IgD-negative memory B cell (primary cell): ENCODE data around the gene LRBA. TPM values are rescaled to one million over a fixed set of nuclear protein-coding genes. Genes with fewer than 3 reads are reported as not detected.

Source experiments
- H3K27ac Mint-ChIP-seq, 3 donors: one replicate each; pipeline ENCODE4 v1.8.0; 2020 to 2022; ENCODE audit warnings: mild to moderate bottlenecking in 3 of 3, mixed read lengths in 3 of 3, moderate library complexity in 1 of 3
- H3K27me3 Mint-ChIP-seq: one replicate; pipeline ENCODE4 v1.8.0; 2021; ENCODE audit warnings: mixed read lengths
- H3K36me3 Mint-ChIP-seq: one replicate; pipeline ENCODE4 v1.8.0; 2020; ENCODE audit warnings: mild to moderate bottlenecking, mixed read lengths
- H3K4me1 Mint-ChIP-seq, 3 donors: one replicate each; pipeline ENCODE4 v1.8.0; 2020 to 2022; ENCODE audit warnings: mixed read lengths in 3 of 3, mild to moderate bottlenecking in 1 of 3
- H3K4me3 Mint-ChIP-seq, 4 donors: one replicate each; pipeline ENCODE4 v1.8.0; 2020 to 2022; ENCODE audit warnings: mild to moderate bottlenecking in 4 of 4, mixed read lengths in 4 of 4, moderate library complexity in 3 of 4
- H3K9me3 Mint-ChIP-seq, 3 donors: one replicate each; pipeline ENCODE4 v1.8.0; 2020 to 2021; ENCODE audit warnings: mixed read lengths in 3 of 3, mild to moderate bottlenecking in 1 of 3
- polyA plus RNA-seq: library from polyadenylated mRNA; unstranded; fragments of 300-500 nt; fragmentation: Illumina TruSeq; gene quantifications from one replicate; pipeline ENCODE4 v1.2.3, GENCODE V29; 2021

The LRBA gene
- polyA plus RNA-seq, 1 donor from 2014 or later = 15.3 TPM

- Mint-ChIP-seq H3K4me1 (no peaks in the 10 kb centered on the region), H3K4me3 (no peak overlapping the region), H3K27ac (no peak overlapping the region), H3K36me3 (peaks cover 8% of the 10 kb centered on the region), H3K27me3 (no peaks in the 10 kb centered on the region), H3K9me3 (no peaks in the 10 kb centered on the region)
These were observed 373.5 kb downstream of the LRBA start for GRCh38 chr4:150641612-150642011.

DNA sequence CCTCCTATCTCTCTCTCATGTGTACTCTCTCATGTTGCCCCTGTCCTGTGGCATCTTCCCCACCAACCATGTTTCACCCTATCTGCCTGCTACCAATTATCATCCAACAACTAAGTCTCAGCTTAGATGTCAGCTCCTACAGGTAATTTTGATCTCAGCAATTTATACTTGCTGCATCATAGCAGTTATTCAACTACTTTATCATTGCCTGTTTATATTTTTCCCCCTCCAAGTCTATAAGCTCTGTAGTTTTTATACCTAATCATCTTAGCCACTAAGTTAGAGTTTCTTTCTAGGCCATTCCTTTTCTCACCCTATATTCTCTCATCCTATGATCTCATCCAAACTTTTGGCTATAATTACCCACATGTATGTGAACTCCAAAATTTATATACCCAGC is 382.4 kb downstream of the LRBA start:
- Mint-ChIP-seq H3K4me3 (no peak overlapping the region), H3K27ac (no peak overlapping the region), H3K9me3 (peaks cover 5 to 6% (median 6%) of the 10 kb centered on the region in 3 donors), H3K4me1 (peaks cover 0 to 4% (median 1%) of the 10 kb centered on the region in 3 donors), H3K27me3 (no peaks in the 10 kb centered on the region), H3K36me3 (peaks cover 22% of the 10 kb centered on the region)

DNA sequence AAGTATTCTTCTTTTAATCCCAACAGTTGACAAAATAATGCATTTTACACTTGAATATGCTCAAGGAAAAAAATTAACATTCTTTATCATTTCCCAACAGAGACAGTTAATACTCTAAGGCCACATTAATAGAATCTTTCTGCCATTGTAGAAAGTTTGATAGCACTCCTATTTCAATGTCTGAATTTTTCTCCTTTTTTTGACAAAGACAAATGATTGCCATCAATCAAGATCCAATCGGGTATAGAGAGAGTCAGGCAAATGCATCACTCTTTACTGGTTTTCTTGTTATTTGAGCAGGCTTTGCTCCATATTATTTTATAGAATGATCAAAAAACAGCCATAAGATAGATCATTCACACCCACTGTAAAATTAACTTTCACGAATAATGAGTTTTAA is 387.0 kb downstream of the LRBA start:
- H3K27ac Mint-ChIP-seq = no peak overlapping the region
- H3K4me3 Mint-ChIP-seq = no peak overlapping the region
- H3K36me3 Mint-ChIP-seq = peaks cover 9% of the 10 kb centered on the region
- no peaks in the 10 kb centered on the region for H3K27me3 Mint-ChIP-seq
- H3K4me1 Mint-ChIP-seq = peaks cover 0 to 4% (median 1%) of the 10 kb centered on the region in 3 donors
- peaks cover 0 to 2% (median 1%) of the 10 kb centered on the region in 3 donors for H3K9me3 Mint-ChIP-seq

- Mint-ChIP-seq H3K27me3 (no peaks in the 10 kb centered on the region), H3K27ac (no peak overlapping the region), H3K4me3 (no peak overlapping the region), H3K4me1 (peaks cover 0 to 9% (median 3%) of the 10 kb centered on the region in 3 donors), H3K9me3 (peaks cover 0 to 8% (median 0%) of the 10 kb centered on the region in 3 donors), H3K36me3 (peaks cover 8% of the 10 kb centered on the region)
These were observed 390.1 kb downstream of the LRBA start for GRCh38 chr4:150625033-150625432.

- peaks cover 0 to 9% (median 5%) of the 10 kb centered on the region in 3 donors for H3K4me1 Mint-ChIP-seq
- no peak overlapping the region for H3K27ac Mint-ChIP-seq
- H3K36me3 Mint-ChIP-seq = peaks cover 8% of the 10 kb centered on the region
- no peak overlapping the region for H3K4me3 Mint-ChIP-seq
- no peaks in the 10 kb centered on the region for H3K27me3 Mint-ChIP-seq
- H3K9me3 Mint-ChIP-seq = peaks cover 0 to 8% (median 0%) of the 10 kb centered on the region in 3 donors
These were observed 391.0 kb downstream of the LRBA start for GRCh38 chr4:150624055-150624454.

- Mint-ChIP-seq H3K9me3 (peaks cover 0 to 8% (median 0%) of the 10 kb centered on the region in 3 donors), H3K27me3 (no peaks in the 10 kb centered on the region), H3K27ac (no peak overlapping the region), H3K36me3 (peaks cover 7% of the 10 kb centered on the region), H3K4me3 (no peak overlapping the region), H3K4me1 (peaks cover 0 to 9% (median 5%) of the 10 kb centered on the region in 3 donors)
These were observed 396.0 kb downstream of the LRBA start for GRCh38 chr4:150619042-150619441.

- Mint-ChIP-seq H3K36me3 (peaks cover 5% of the 10 kb centered on the region), H3K4me3 (no peak overlapping the region), H3K9me3 (no peaks in the 10 kb centered on the region), H3K27me3 (no peaks in the 10 kb centered on the region), H3K27ac (peak overlapping the region in 1 of 3 donors; percentile 85), H3K4me1 (peaks cover 0 to 2% (median 0%) of the 10 kb centered on the region in 3 donors)
These were observed 406.0 kb downstream of the LRBA start for GRCh38 chr4:150609131-150609530.

GRCh38 chr4:150600812-150601445 is 414.2 kb downstream of the LRBA start:
- Mint-ChIP-seq H3K36me3 (no peaks in the 10 kb centered on the region), H3K27ac (peak overlapping the region in 1 of 3 donors; percentile 50), H3K4me3 (no peak overlapping the region)

DNA sequence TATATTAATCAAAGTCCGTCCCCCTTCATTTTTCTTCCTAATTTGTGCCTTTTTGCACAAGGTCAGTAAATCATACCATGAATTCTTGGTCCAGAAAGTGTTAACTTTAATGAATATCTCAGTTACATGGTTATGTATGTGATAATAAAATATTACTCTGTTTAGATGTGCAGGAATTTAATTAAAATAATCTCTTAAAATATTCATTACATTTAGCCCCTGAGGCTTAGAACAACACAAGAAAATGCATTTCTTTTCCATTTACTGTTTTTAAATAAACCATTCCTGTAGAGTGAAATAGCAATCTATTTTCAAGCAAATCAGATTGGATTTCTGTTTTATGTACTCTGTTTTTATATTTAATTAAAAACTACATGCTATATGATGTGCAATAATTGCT is 415.5 kb downstream of the LRBA start:
- Mint-ChIP-seq H3K27me3 (no peaks in the 10 kb centered on the region), H3K4me3 (no peak overlapping the region), H3K4me1 (no peaks in the 10 kb centered on the region), H3K9me3 (no peaks in the 10 kb centered on the region), H3K36me3 (peaks cover 2% of the 10 kb centered on the region), H3K27ac (no peak overlapping the region)

More at GRCh38 chr4:150600812-150601445, 414.2 kb downstream of the LRBA start:
- H3K27me3 Mint-ChIP-seq = no peaks in the 10 kb centered on the region
- H3K4me1 Mint-ChIP-seq = no peaks in the 10 kb centered on the region
- no peaks in the 10 kb centered on the region for H3K9me3 Mint-ChIP-seq

DNA sequence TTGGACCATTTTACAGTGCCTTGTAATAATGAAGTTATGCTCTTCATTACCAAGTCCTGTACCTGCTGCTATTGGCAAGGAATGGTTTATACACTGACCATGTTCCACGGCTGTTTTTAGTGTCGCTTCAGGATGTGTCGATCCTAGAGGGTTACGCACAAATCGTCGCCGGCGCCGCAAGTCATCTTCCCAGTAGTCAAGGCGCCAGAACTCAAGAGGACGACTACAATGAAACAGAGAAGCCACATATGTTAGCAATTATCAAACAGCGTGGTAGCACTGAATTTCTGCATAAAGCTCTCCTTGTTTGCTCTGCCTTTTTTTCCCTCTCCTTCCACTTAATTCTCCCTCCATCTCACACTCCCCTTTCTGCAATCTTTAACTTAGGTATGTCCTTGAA is 416.2 kb downstream of the LRBA start:
- no peaks in the 10 kb centered on the region for H3K27me3 Mint-ChIP-seq
- no peaks in the 10 kb centered on the region for H3K4me1 Mint-ChIP-seq
- H3K9me3 Mint-ChIP-seq = no peaks in the 10 kb centered on the region
- H3K36me3 Mint-ChIP-seq = peaks cover 2% of the 10 kb centered on the region
- no peak overlapping the region for H3K27ac Mint-ChIP-seq
- H3K4me3 Mint-ChIP-seq = no peak overlapping the region

DNA sequence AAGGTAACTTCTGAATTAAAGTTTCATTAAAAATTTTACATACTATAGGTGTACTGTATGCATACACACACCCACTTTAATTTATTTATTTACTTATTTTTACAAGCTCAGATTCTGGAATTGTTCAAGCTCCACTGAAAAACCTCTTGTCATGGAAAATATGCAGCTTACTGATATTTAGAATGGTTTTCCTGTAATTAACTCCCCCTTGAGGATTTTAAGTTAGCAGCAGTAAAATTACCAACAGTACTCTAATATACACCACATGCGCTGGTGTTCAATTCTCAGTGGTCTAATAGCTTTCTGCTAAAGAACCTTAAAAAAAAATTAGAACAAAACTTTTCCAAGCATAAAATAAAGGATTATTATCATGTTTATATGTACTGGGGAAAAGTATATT is 421.1 kb downstream of the LRBA start:
- H3K27me3 Mint-ChIP-seq = no peaks in the 10 kb centered on the region
- no peak overlapping the region for H3K4me3 Mint-ChIP-seq
- no peaks in the 10 kb centered on the region for H3K9me3 Mint-ChIP-seq
- H3K4me1 Mint-ChIP-seq = no peaks in the 10 kb centered on the region
- H3K27ac Mint-ChIP-seq = no peak overlapping the region
- H3K36me3 Mint-ChIP-seq = peaks cover 6% of the 10 kb centered on the region

- peak overlapping the region in 1 of 3 donors; percentile 54 for H3K27ac Mint-ChIP-seq
- H3K36me3 Mint-ChIP-seq = peaks cover 6% of the 10 kb centered on the region
- no peaks in the 10 kb centered on the region for H3K4me1 Mint-ChIP-seq
- no peaks in the 10 kb centered on the region for H3K27me3 Mint-ChIP-seq
- H3K9me3 Mint-ChIP-seq = no peaks in the 10 kb centered on the region
- no peak overlapping the region for H3K4me3 Mint-ChIP-seq
These were observed 423.2 kb downstream of the LRBA start for GRCh38 chr4:150591904-150592303.

GRCh38 chr4:150591406-150591805 is 423.7 kb downstream of the LRBA start:
- Mint-ChIP-seq H3K9me3 (no peaks in the 10 kb centered on the region), H3K36me3 (peaks cover 6% of the 10 kb centered on the region), H3K27ac (peak overlapping the region in 1 of 3 donors; percentile 54), H3K4me1 (no peaks in the 10 kb centered on the region), H3K4me3 (no peak overlapping the region), H3K27me3 (no peaks in the 10 kb centered on the region)

GRCh38 chr4:150590631-150591030 is 424.5 kb downstream of the LRBA start:
- peak overlapping the region in 1 of 3 donors; percentile 22 for H3K27ac Mint-ChIP-seq
- no peak overlapping the region for H3K4me3 Mint-ChIP-seq
- H3K27me3 Mint-ChIP-seq = no peaks in the 10 kb centered on the region
- peaks cover 6% of the 10 kb centered on the region for H3K36me3 Mint-ChIP-seq
- H3K4me1 Mint-ChIP-seq = no peaks in the 10 kb centered on the region
- no peaks in the 10 kb centered on the region for H3K9me3 Mint-ChIP-seq

DNA sequence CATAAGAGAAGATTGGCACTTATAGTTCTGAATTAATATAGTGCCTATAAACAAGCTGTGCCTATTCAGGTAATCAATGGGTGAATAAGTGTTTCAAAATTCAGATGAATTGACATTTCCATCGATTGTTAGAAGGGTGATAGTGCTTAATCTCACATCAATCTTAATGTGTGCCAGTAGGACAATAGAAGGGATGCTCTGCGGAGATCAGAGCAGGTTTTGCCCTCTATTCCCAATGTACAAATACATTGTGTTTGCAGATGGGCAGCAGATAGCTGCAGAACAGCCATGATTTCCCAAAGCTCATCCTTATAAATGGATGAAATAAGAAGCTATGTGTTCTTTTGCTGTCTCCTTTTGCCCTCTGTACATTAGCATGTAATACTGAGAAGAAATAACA is 425.9 kb downstream of the LRBA start:
- no peaks in the 10 kb centered on the region for H3K27me3 Mint-ChIP-seq
- no peak overlapping the region for H3K27ac Mint-ChIP-seq
- H3K4me3 Mint-ChIP-seq = no peak overlapping the region
- no peaks in the 10 kb centered on the region for H3K4me1 Mint-ChIP-seq
- H3K9me3 Mint-ChIP-seq = no peaks in the 10 kb centered on the region
- H3K36me3 Mint-ChIP-seq = peaks cover 11% of the 10 kb centered on the region

DNA sequence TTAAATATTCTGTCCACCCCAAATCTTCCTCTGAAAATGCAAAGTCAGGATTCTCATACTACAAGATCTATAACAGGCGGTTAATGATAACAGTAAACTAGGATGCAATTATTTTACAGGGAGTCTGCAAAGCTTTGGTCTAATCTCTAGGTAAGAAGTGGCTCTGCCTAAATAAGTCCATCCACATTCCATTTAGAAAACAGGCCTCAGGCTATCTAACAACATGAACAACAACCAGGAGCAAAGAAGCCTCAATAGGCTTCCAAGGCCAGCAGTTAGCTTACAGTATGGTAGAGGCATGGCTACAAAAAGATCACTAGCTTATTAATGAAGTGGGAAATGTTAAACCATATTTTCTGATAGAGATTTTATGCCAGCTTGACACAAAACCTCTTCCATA is 426.8 kb downstream of the LRBA start:
- peaks cover 0 to 2% (median under 1%) of the 10 kb centered on the region in 3 donors for H3K9me3 Mint-ChIP-seq
- H3K27ac Mint-ChIP-seq = no peak overlapping the region
- H3K27me3 Mint-ChIP-seq = no peaks in the 10 kb centered on the region
- H3K36me3 Mint-ChIP-seq = peaks cover 12% of the 10 kb centered on the region
- no peaks in the 10 kb centered on the region for H3K4me1 Mint-ChIP-seq
- no peak overlapping the region for H3K4me3 Mint-ChIP-seq
